GM19468 (cell line): ENCODE measurements around the gene NR4A3.
A peak's percentile ranks its signal among the peaks of the same experiment; 100 is the strongest.
"Not testable (repeated sequence)": the region's sequence is repeated elsewhere in the genome, so short reads cannot be mapped to it uniquely, and the experiment has no call there.

ENCODE experiments used
- ATAC-seq: cut with Tn5 transposase; IDR thresholded peaks from one replicate; pipeline ENCODE4 v1.9.1; 2021; ENCODE audit warnings: mild to moderate bottlenecking, moderate library complexity, moderate number of reproducible peaks; ENCODE audit not compliant: unreplicated experiment; ENCODE audit errors: extremely low read depth

Gene NR4A3

GRCh38 chr9:99828417-99829176, 6.9 kb downstream of the NR4A3 start:
- ATAC-seq, result no peak

GRCh38 chr9:99831857-99832557, 10.3 kb downstream of the NR4A3 start:
- ATAC-seq, result no peak

DNA sequence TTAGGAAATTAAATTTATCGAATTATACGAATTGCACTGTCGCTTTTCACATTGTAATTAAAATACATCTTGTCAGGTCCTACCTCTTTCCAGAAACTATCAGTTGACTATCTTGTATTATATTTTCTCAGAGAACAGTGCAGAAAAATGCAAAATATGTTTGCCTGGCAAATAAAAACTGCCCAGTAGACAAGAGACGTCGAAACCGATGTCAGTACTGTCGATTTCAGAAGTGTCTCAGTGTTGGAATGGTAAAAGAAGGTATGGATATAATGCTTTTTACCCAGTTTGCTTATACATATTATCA, 10.8 kb downstream of the NR4A3 start:
- no peak for ATAC-seq

GRCh38 chr9:99833735-99834134, 12.1 kb downstream of the NR4A3 start:
- ATAC-seq, result peak; percentile 32

GRCh38 chr9:99834474-99834873, 12.8 kb downstream of the NR4A3 start:
- ATAC-seq, result no peak

GRCh38 chr9:99835142-99835541, 13.5 kb downstream of the NR4A3 start:
- no peak for ATAC-seq

DNA sequence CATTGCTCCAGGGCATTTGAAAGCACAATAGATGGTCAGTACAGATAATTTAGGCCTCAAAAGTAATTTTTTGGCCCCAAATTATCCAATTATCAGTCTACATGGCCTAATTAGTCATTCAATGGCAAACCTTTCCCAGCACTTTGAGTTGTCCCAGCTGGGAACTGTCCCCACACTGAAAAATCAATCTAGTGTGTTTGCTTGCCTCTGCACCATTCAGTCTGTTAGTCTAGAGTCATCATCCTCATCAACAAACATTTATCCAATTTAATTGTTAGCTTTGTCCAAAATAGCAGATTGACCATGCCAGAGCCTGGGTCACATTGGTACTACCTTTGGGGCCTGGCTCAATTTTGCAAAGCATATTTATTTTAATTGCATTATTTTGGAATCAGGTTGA, 13.9 kb downstream of the NR4A3 start:
- no peak for ATAC-seq

GRCh38 chr9:99840072-99840471, 18.4 kb downstream of the NR4A3 start:
- ATAC-seq, result no peak

- no peak for ATAC-seq
Observed at GRCh38 chr9:99845063-99845462, 23.4 kb downstream of the NR4A3 start.

GRCh38 chr9:99848447-99848846, 26.8 kb downstream of the NR4A3 start:
- ATAC-seq, result no peak

DNA sequence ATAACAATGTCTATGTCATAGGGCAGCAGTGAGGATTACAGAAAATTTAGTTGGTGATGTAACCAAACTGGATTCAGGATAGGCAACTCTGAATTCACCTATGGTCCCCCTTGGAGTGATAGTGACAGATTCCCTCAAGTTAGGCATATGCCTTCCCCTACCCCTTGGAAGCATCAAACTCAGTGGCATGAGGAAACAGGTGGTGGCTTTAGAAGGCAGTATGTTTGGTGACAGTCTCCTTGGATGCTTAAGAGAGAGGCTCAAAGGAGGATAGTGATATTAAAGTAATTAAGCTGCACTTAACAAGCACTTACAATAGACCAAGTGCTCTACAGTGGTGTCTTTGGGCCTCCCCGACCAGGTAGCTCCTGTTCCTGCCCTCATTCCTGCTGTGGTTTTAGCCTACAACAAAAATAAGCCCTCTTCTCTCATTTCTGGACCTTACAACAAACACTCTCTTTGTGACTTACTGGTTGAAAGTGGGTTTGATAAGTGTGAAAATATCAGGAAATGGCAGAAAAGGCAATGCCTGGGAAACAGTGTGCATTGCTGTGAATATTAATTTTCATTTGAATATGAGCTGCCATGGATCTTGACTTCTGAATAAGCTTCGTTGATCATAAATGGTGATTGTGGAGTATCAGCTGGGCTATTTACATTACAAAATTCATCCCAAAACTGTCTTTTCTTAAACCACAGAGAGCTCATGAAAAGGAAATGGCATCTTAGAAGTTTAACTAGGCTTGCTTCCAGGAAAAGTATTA, 29.2 kb downstream of the NR4A3 start:
- ATAC-seq, result no peak

DNA sequence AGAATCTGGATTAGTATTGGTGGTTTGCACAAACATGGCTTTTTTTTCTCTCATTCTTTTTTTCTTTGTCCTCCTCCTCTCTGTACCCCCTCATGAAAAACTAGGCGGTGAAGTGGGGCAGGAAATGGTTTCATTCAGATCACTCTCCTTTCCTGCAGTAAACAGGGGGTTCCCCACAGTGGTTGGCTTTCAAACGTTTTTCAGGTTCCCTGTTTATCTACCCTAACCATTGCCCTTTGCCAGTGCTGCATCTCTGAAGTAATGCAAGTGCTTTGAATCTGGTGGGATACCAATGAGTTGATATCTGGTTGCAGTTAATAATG, 29.8 kb downstream of the NR4A3 start:
- ATAC-seq, result peak; percentile 80

DNA sequence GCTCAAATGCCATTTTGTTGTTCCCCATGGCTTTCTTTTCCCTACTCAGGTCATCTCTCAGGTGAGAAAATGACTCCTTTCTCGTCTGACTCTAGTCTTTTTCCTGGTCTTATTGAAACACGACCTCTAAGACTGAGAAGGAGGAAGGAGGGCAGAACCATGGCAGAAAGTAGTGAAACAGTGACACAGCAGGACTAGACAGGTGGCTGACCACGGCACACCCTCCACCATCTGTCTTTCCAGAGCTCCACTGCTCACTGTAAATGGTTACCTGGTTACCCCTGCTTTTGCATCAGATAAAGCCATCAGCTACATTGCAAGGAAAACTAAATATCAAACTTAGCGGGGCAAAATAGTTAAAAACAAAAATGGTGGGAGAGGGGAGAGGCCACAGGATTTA, 30.9 kb downstream of the NR4A3 start:
- no peak for ATAC-seq

DNA sequence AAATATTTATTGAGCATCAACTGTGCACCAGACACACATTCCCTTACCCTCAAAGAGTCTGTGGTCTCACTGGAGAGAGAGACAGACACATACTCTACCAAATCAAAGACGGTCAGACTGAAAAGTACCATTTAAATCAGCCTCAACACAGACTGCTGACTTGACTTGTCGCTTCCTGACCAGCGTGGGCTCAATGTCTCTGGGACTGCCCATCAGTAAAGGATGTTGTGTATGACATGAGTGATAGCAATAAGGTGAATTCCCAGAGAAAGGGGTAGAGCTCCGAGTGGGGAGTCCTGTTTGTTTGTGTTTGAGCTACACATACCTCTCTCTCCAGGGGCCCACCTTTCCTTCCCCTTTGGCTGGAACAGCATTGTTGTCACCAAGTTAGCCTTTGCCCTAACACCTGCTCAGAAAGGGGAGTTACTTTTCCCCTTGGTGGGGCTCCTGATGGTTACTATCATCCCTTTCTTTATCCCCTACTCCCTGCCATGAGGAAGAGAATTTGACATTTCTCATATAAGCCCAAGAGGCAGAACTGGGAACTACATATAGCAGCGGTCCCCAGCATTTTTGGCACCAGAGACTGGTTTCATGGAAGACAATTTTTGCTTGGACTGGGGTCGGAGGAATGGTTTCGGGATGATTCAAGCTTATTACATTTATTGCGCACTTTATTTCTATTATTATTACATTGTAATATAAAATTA, 33.9 kb downstream of the NR4A3 start:
- ATAC-seq, result no peak

GRCh38 chr9:99857576-99857975, 35.9 kb downstream of the NR4A3 start:
- ATAC-seq, result not testable (repeated sequence)

DNA sequence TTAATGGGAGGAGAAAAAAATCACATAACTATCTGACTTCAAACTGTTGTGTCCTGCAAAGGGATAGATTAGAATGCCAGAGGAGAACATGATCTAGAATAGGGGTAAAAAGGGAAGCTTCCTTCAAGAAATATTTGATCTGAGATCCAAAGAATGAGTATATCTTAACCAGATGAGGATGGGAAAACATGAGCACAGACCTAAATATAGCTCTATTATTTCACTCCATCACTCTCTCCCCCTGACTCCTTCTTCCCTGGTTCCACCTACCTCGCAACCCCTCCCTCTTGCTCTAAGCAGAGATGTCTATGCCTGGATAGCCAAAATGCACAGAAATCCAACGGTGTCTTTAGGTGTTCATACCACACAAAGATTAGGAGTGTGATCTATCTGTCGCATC, 36.4 kb downstream of the NR4A3 start:
- ATAC-seq, result no peak

DNA sequence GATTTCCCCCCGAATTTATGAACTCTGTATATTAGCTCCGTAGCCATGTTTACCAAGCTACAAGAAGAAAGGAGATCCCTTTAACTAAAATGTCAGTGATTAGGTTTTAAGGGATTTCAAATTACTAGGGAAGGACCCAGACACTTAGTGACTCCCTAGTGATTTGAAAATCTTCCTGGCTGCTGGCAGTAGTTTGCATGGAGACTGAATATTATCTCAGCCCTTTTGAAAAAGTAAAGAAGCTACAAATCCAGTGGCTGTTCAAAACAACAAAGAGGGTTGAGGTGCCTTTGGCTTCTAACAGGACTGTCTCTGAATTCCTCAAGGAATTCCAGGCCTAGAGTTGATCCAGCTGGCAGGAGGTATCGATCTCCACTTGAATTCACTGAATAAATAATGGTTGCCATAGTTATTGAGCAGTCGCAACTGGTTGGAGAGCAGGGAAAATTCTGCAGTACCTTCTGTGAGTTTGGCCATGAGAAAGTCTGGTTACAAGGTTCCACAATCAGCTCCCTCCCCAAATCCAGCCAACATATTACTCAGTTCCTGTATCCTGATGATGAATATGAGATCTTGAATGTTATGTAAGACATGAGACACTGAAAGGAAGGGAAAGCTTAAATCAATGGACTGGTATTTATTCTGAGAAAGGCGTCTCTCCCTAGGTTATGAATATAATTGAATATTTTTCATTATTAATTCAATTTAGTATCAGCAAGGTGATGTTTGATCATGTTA, 37.7 kb downstream of the NR4A3 start:
- no peak for ATAC-seq

GRCh38 chr9:99860266-99860665, 38.6 kb downstream of the NR4A3 start:
- no peak for ATAC-seq

DNA sequence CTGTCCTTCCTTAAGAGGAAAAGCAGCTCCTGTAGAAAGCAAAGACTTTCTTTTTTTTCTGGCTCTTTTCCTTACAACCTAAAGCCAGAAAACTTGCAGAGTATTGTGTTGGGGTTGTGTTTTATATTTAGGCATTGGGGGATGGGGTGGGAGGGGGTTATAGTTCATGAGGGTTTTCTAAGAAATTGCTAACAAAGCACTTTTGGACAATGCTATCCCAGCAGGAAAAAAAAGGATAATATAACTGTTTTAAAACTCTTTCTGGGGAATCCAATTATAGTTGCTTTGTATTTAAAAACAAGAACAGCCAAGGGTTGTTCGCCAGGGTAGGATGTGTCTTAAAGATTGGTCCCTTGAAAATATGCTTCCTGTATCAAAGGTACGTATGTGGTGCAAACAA, 42.3 kb downstream of the NR4A3 start:
- no peak for ATAC-seq

- no peak for ATAC-seq
Observed at GRCh38 chr9:99866398-99866797, 44.7 kb downstream of the NR4A3 start.
